Naive B cell (primary cell): ENCODE results near the gene RANGAP1. TPM values are rescaled to one million over a fixed set of nuclear protein-coding genes. Genes with fewer than 3 reads are reported as not detected.

Experiments
- ATAC-seq, 2 donors: fragments of 150-1000 bp; cut with Tn5 transposase; 2 replicates each; pipeline ENCODE4 v1.10.0; 2021; ENCODE audit warnings: low read depth in 2 of 2, mild to moderate bottlenecking in 2 of 2, moderate library complexity in 2 of 2
- DNase-seq: peaks from one replicate; pipeline ENCODE4 v3.0.0; 2022
- H3K27ac Mint-ChIP-seq, 6 donors: one replicate each; pipeline ENCODE4 v1.8.0; 2020 to 2022; ENCODE audit warnings: mild to moderate bottlenecking in 6 of 6, mixed read lengths in 6 of 6, moderate library complexity in 5 of 6, inconsistent platforms in 2 of 6
- H3K27me3 Mint-ChIP-seq, 3 donors: one replicate each; pipeline ENCODE4 v1.8.0; 2021 to 2022; ENCODE audit warnings: mixed read lengths in 3 of 3, mild to moderate bottlenecking in 1 of 3
- H3K36me3 Mint-ChIP-seq, 2 donors: one replicate each; pipeline ENCODE4 v1.8.0; 2020 to 2022; ENCODE audit warnings: mixed read lengths in 2 of 2, inconsistent platforms in 1 of 2, mild to moderate bottlenecking in 1 of 2
- H3K4me1 Mint-ChIP-seq, 3 donors: one replicate each; pipeline ENCODE4 v1.8.0; 2020 to 2022; ENCODE audit warnings: mixed read lengths in 3 of 3, inconsistent platforms in 1 of 3, mild to moderate bottlenecking in 1 of 3, moderate library complexity in 1 of 3
- H3K4me3 Mint-ChIP-seq, 8 donors: one replicate each; pipeline ENCODE4 v1.8.0; 2020 to 2022; ENCODE audit warnings: mild to moderate bottlenecking in 8 of 8, mixed read lengths in 8 of 8, moderate library complexity in 8 of 8, inconsistent platforms in 2 of 8
- H3K9me3 Mint-ChIP-seq, 7 donors: one replicate each; pipeline ENCODE4 v1.8.0; 2020 to 2022; ENCODE audit warnings: mixed read lengths in 7 of 7, mild to moderate bottlenecking in 5 of 7, inconsistent platforms in 2 of 7, moderate library complexity in 1 of 7
- polyA plus RNA-seq, 6 donors: library from polyadenylated mRNA; unstranded; fragments of 300-500 nt; fragmentation: Illumina TruSeq; gene quantifications; one replicate each; pipeline ENCODE4 v1.2.3, GENCODE V29; 2021; ENCODE audit warnings: low read depth in 6 of 6

RANGAP1 gene
- polyA plus RNA-seq, 6 donors from 2014 or later = 4.2 to 20.8 (median 11.8) TPM

- Mint-ChIP-seq H3K36me3 (peaks cover 4 to 8% of the 10 kb centered on the region in 2 donors), H3K4me1 (peaks cover 0 to 3% (median 2%) of the 10 kb centered on the region in 3 donors), H3K27ac (peak overlapping the region in 1 of 6 donors; percentile 66), H3K4me3 (no peak overlapping the region), H3K27me3 (no peaks in the 10 kb centered on the region), H3K9me3 (no peaks in the 10 kb centered on the region)
- ATAC-seq (no peak), DNase-seq (no peak)
Measured at GRCh38 chr22:41231369-41231768, 54.6 kb downstream of the RANGAP1 start.

- no peak for ATAC-seq
Measured at GRCh38 chr22:41230401-41230785, 55.6 kb downstream of the RANGAP1 start.

GRCh38 chr22:41229730-41230400 is 56.1 kb downstream of the RANGAP1 start:
- no peaks in the 10 kb centered on the region for H3K9me3 Mint-ChIP-seq
- peaks cover 0 to 3% (median 2%) of the 10 kb centered on the region in 3 donors for H3K4me1 Mint-ChIP-seq
- peak overlapping the region in 2 of 6 donors; percentile 36 to 66 for H3K27ac Mint-ChIP-seq
- no peaks in the 10 kb centered on the region for H3K27me3 Mint-ChIP-seq
- no peak for DNase-seq
- no peak for ATAC-seq
- H3K36me3 Mint-ChIP-seq = peaks cover 4 to 8% of the 10 kb centered on the region in 2 donors
- H3K4me3 Mint-ChIP-seq = no peak overlapping the region

More at GRCh38 chr22:41230401-41230785, 55.6 kb downstream of the RANGAP1 start:
- H3K4me3 Mint-ChIP-seq = no peak overlapping the region
- no peak for DNase-seq
- H3K36me3 Mint-ChIP-seq = peaks cover 4 to 8% of the 10 kb centered on the region in 2 donors
- no peaks in the 10 kb centered on the region for H3K27me3 Mint-ChIP-seq
- peaks cover 0 to 3% (median 2%) of the 10 kb centered on the region in 3 donors for H3K4me1 Mint-ChIP-seq
- H3K27ac Mint-ChIP-seq = peak overlapping the region in 2 of 6 donors; percentile 36 to 66
- no peaks in the 10 kb centered on the region for H3K9me3 Mint-ChIP-seq

- Mint-ChIP-seq H3K4me3 (no peak overlapping the region), H3K27ac (no peak overlapping the region), H3K4me1 (peaks cover 0 to 3% (median 2%) of the 10 kb centered on the region in 3 donors), H3K36me3 (peaks cover 4 to 8% of the 10 kb centered on the region in 2 donors), H3K27me3 (no peaks in the 10 kb centered on the region), H3K9me3 (no peaks in the 10 kb centered on the region)
- ATAC-seq (no peak), DNase-seq (no peak)
Measured at GRCh38 chr22:41229215-41229614, 56.8 kb downstream of the RANGAP1 start.

DNA sequence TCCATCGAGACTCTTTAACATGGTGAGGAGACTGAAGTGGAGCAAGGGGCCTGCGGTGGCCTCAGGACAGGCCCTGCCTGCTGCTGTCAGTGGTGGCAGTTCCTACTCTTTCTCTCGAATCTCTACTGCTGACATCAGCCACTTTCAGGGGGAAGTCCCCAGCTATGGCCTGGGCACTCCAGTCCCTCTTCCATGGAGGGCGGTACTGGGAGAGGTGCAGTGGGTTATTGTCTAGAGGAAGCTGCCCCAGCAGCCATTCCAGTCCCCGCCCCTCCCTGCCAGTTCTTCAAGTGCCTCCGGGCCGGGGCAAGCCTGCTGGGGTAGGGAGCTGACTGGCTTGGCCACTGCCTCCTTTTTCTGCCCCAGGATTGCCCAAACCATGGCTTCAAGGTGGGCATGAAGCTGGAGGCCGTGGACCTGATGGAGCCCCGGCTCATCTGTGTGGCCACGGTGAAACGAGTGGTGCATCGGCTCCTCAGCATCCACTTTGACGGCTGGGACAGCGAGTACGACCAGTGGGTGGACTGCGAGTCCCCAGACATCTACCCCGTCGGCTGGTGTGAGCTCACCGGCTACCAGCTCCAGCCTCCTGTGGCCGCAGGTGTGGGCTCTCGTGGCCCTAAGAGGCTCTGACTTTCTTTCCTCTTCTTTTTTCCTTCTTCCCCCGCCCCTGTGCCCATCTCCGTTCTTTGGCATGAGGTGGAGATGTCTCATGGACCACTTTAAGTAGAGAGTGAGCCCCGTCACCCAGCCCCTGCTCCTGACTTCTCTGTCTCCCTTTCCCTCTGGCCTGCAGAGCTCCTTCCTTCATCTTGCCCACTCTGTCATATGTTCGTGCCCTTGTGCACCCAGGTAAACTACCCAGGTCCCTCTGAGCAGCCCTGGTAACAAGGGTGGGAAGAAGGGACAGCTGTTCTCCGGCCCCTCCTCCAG is 59.0 kb downstream of the RANGAP1 start:
- Mint-ChIP-seq H3K4me3 (no peak overlapping the region), H3K36me3 (peaks cover 4 to 8% of the 10 kb centered on the region in 2 donors), H3K9me3 (no peaks in the 10 kb centered on the region), H3K27ac (peak overlapping the region in 2 of 6 donors; percentile 56 to 89), H3K4me1 (peaks cover 0 to 3% (median 0%) of the 10 kb centered on the region in 3 donors), H3K27me3 (no peaks in the 10 kb centered on the region)
- DNase-seq (no peak), ATAC-seq (no peak)

DNA sequence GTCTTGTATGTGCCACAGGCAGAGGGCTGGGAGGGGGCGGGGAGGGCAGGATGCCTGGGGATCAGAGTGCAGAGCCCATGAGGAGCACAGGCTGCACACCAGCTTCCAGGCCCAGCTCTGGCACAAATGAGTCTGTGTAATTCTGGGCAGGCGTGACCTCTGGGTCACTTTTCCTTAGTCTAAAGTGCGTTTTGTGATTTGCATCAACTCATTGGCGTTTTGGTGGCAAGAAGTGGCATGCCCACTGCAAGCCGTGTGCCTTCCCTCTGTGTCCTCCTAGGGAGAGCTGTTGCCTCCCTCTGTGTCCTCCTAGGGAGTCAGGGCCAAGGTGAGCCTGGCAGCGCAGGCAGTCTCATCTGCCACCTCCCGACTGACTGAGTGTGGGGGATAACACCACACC is 62.5 kb downstream of the RANGAP1 start:
- H3K27ac Mint-ChIP-seq = no peak overlapping the region
- DNase-seq = no peak
- ATAC-seq = no peak
- H3K27me3 Mint-ChIP-seq = no peaks in the 10 kb centered on the region
- no peaks in the 10 kb centered on the region for H3K9me3 Mint-ChIP-seq
- H3K4me1 Mint-ChIP-seq = peaks cover 0 to 3% (median 0%) of the 10 kb centered on the region in 3 donors
- H3K36me3 Mint-ChIP-seq = peaks cover 4 to 15% of the 10 kb centered on the region in 2 donors
- H3K4me3 Mint-ChIP-seq = peak overlapping the region in 1 of 8 donors; percentile 44

DNA sequence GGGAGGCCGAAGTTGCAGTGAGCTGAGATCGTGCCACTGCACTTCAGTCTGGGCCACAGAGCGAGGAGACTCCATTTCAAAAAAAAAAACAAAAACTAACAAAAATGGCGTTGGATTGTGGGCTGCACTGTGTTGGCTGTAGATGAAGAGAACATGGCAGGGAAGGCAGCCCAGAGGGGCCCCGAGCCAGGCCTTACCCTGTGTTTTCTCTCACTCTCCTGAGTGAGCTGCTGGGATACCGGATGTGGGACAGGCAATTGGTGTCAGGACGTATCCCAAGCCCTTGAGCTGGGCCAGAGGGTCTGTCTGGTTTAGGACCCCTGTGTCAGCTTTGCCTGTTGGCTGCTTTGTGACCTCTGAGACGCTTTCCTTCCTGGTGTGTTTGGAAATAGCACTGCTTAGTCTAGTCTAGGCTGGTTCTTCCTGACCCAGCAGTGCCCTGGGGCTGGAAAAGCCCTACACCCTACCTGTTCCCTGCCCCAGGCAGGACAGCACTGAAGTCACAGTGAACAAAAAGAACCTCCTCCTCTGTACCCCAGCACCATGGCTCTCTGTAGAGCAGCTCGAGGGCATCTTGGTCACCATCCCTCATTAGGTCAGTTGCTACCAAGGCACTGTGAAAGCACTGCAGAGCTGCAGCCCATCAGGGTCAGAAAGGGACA is 63.0 kb downstream of the RANGAP1 start:
- Mint-ChIP-seq H3K27me3 (no peaks in the 10 kb centered on the region), H3K4me1 (peaks cover 2 to 4% (median 3%) of the 10 kb centered on the region in 3 donors), H3K27ac (no peak overlapping the region), H3K36me3 (peaks cover 4 to 15% of the 10 kb centered on the region in 2 donors), H3K4me3 (no peak overlapping the region), H3K9me3 (no peaks in the 10 kb centered on the region)
- DNase-seq (no peak), ATAC-seq (no peak)

- Mint-ChIP-seq H3K27ac (peak overlapping the region in 5 of 6 donors; percentile 37 to 84 (median 69)), H3K9me3 (no peaks in the 10 kb centered on the region), H3K4me1 (peaks cover 9 to 19% (median 12%) of the 10 kb centered on the region in 3 donors), H3K27me3 (no peaks in the 10 kb centered on the region), H3K4me3 (peak overlapping the region in 7 of 8 donors; percentile 35 to 83 (median 57)), H3K36me3 (peaks cover 4 to 6% of the 10 kb centered on the region in 2 donors)
- ATAC-seq (peak; percentile 87), DNase-seq (no peak)
Measured at GRCh38 chr22:41217553-41218157, 68.3 kb downstream of the RANGAP1 start.

DNA sequence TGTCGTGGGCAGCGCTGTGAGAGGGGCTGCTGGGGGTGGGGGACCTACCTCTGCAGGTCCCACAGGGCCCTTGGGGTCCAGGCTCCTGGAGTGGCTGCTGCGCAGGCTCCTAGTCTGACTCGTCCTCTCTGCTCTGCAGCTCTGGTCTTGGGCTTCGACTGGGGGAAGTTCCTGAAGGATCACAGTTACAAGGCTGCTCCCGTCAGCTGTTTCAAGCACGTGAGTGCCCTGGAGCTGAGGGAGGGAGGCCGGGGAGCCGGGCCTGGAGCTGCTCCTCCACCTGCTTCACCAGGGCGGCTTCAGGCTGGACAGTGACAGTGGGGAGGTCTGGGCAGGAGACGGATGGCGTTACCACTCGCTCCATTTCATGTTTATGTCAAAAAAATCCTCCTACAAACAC is 69.0 kb downstream of the RANGAP1 start:
- Mint-ChIP-seq H3K27ac (peak overlapping the region in 2 of 6 donors; percentile 53 to 69), H3K4me1 (peaks cover 9 to 19% (median 12%) of the 10 kb centered on the region in 3 donors), H3K27me3 (no peaks in the 10 kb centered on the region), H3K9me3 (no peaks in the 10 kb centered on the region), H3K36me3 (peaks cover 6 to 7% of the 10 kb centered on the region in 2 donors), H3K4me3 (peak overlapping the region in 1 of 8 donors; percentile 35)
- DNase-seq = no peak
- ATAC-seq = no peak

GRCh38 chr22:41215926-41216325 is 70.1 kb downstream of the RANGAP1 start:
- H3K27ac Mint-ChIP-seq = peak overlapping the region in 1 of 6 donors; percentile 63
- peaks cover 9 to 19% (median 12%) of the 10 kb centered on the region in 3 donors for H3K4me1 Mint-ChIP-seq
- no peaks in the 10 kb centered on the region for H3K9me3 Mint-ChIP-seq
- no peaks in the 10 kb centered on the region for H3K27me3 Mint-ChIP-seq
- DNase-seq = no peak
- peaks cover under 1 to 4% of the 10 kb centered on the region in 2 donors for H3K36me3 Mint-ChIP-seq
- peak overlapping the region in 1 of 8 donors; percentile 44 for H3K4me3 Mint-ChIP-seq
- ATAC-seq = no peak

DNA sequence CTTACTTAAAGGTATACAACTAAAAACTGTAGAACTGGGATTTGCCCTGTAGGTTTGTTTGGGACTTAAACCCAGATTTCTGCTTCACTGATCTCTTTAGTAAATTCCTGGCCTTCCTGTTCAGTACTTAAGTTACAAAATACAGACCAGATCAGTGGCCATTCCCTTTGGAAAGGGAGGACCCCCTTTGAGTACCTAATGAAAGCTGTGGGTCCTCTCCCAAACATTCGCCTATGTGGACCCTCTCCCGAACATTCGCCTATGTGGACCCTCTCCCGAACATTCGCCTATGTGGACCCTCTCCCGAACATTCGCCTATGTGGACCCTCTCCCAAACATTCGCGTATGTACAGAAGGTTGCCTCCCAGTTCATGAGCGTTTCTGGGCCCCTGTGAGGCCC is 70.6 kb downstream of the RANGAP1 start:
- Mint-ChIP-seq H3K27ac (no peak overlapping the region), H3K27me3 (no peaks in the 10 kb centered on the region), H3K36me3 (peaks cover 0 to 4% of the 10 kb centered on the region in 2 donors), H3K9me3 (no peaks in the 10 kb centered on the region), H3K4me3 (no peak overlapping the region), H3K4me1 (peaks cover 9 to 19% (median 12%) of the 10 kb centered on the region in 3 donors)
- DNase-seq (no peak), ATAC-seq (no peak)

DNA sequence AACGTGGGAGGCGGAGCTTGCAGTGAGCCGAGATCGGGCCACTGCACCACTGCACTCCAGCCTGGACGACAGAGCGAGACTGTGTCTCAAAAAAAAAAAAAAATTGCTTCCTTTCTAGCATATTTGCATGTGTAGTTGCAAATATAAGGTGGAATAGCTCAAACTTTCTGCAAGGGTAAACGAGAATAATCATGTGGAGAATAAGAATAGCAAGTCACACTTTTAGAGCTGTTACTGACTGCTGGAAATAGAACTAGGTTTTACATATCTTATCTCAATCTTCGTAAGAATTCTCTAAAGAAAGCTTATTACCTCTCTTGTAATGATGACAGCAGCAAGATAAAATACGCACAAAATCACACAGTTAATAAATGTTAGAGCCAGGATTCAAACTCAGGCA is 79.3 kb downstream of the RANGAP1 start:
- H3K27me3 Mint-ChIP-seq = peaks cover 0 to 8% (median 3%) of the 10 kb centered on the region in 3 donors
- peaks cover 0 to 1% (median 0%) of the 10 kb centered on the region in 7 donors for H3K9me3 Mint-ChIP-seq
- no peak overlapping the region for H3K27ac Mint-ChIP-seq
- ATAC-seq (no peak), DNase-seq (no peak)
- peak overlapping the region in 6 of 8 donors; percentile 38 to 99 (median 46) for H3K4me3 Mint-ChIP-seq
- peaks cover 8 to 11% of the 10 kb centered on the region in 2 donors for H3K36me3 Mint-ChIP-seq
- peaks cover 24 to 43% (median 41%) of the 10 kb centered on the region in 3 donors for H3K4me1 Mint-ChIP-seq
